DND-41 (cell line): ENCODE results near the gene RAVER2.

Experiments
- ATAC-seq: fragments of 200-7000 bp; cut with Tn5 transposase; 3 replicates; pipeline ENCODE4 v1.9.1; 2021; ENCODE audit warnings: low read depth; ENCODE audit not compliant: insufficient read depth
- DNase-seq: peaks from one replicate; pipeline ENCODE4 v3.0.0-alpha.2; 2020
- H2AFZ ChIP-seq: 2 replicates; pipeline ENCODE4 v1.6.0; 2012; ENCODE audit warnings: low read depth, low read length
- H3K27ac ChIP-seq: 2 replicates; pipeline ENCODE4 v1.5.1; 2012; ENCODE audit warnings: low read length, inconsistent platforms
- H3K27me3 ChIP-seq: fragments of 200-600 bp; sonication (generic); 2 replicates; pipeline ENCODE4 v1.6.0; 2012; ENCODE audit warnings: low read length, mild to moderate bottlenecking, inconsistent platforms; ENCODE audit not compliant: insufficient read depth, poor library complexity
- H3K36me3 ChIP-seq: 2 replicates; pipeline ENCODE4 v1.5.1; 2012; ENCODE audit warnings: low read length, inconsistent platforms; ENCODE audit not compliant: insufficient read depth
- H3K4me1 ChIP-seq: 2 replicates; pipeline ENCODE4 v1.5.1; 2012; ENCODE audit warnings: mild to moderate bottlenecking, low read length; ENCODE audit not compliant: insufficient read depth
- H3K4me2 ChIP-seq: 2 replicates; pipeline ENCODE4 v1.6.0; 2012; ENCODE audit warnings: mild to moderate bottlenecking, moderate library complexity, low read length, inconsistent platforms; ENCODE audit not compliant: insufficient read depth
- H3K4me3 ChIP-seq, 2 experiments: fragments of 200-600 bp in 1 of 2; shearing (Covaris generic) in 1 of 2; 2 replicates each; pipeline ENCODE4 v1.5.1; 2012 to 2016; ENCODE audit warnings: inconsistent platforms in 2 of 2, low read length in 2 of 2, mild to moderate bottlenecking in 2 of 2, low read depth in 1 of 2, moderate library complexity in 1 of 2
- H3K79me2 ChIP-seq: 2 replicates; pipeline ENCODE4 v1.6.0; 2012; ENCODE audit warnings: low read length, inconsistent platforms; ENCODE audit not compliant: insufficient read depth
- H3K9ac ChIP-seq: 2 replicates; pipeline ENCODE4 v1.6.0; 2012; ENCODE audit warnings: low read depth, mild to moderate bottlenecking, inconsistent platforms, low read length, moderate library complexity
- H3K9me3 ChIP-seq: 2 replicates; pipeline ENCODE4 v1.5.1; 2012; ENCODE audit warnings: low read length, moderate library complexity, mild to moderate bottlenecking, inconsistent platforms; ENCODE audit not compliant: insufficient read depth, severe bottlenecking
- H4K20me1 ChIP-seq: 2 replicates; pipeline ENCODE4 v1.6.0; 2012; ENCODE audit warnings: low read length; ENCODE audit not compliant: insufficient read depth
- CTCF ChIP-seq: IDR thresholded peaks from 2 replicates; pipeline ENCODE4 v1.5.1; 2012; ENCODE audit warnings: borderline replicate concordance, low read length, moderate library complexity, mild to moderate bottlenecking; ENCODE audit not compliant: poor library complexity, severe bottlenecking; ENCODE audit errors: extremely low read depth
- EZH2 ChIP-seq: IDR thresholded peaks from 3 replicates; pipeline ENCODE4 v1.6.1; 2012; ENCODE audit warnings: borderline replicate concordance, low read depth, mild to moderate bottlenecking, moderate library complexity, low read length, inconsistent platforms; ENCODE audit not compliant: severe bottlenecking

The RAVER2 gene

GRCh38 chr1:64798872-64799271 lies 54.0 kb downstream of the RAVER2 start:
- Histone ChIP-seq H3K4me3 (no peak overlapping the region), H3K9me3 (no peaks in the 10 kb centered on the region), H2AFZ (no peak overlapping the region), H3K27ac (no peak overlapping the region), H3K27me3 (no peaks in the 10 kb centered on the region), H4K20me1 (no peaks in the 10 kb centered on the region), H3K36me3 (no peaks in the 10 kb centered on the region), H3K4me1 (no peaks in the 10 kb centered on the region), H3K9ac (no peak overlapping the region), H3K4me2 (no peak overlapping the region), H3K79me2 (no peaks in the 10 kb centered on the region)
- no peak for DNase-seq
- ATAC-seq: no peak
- TF ChIP-seq EZH2 (no peak), CTCF (no peak)

- Histone ChIP-seq H3K27ac (no peak overlapping the region), H3K9ac (no peak overlapping the region), H2AFZ (no peak overlapping the region), H4K20me1 (no peaks in the 10 kb centered on the region), H3K79me2 (no peaks in the 10 kb centered on the region), H3K9me3 (no peaks in the 10 kb centered on the region), H3K27me3 (no peaks in the 10 kb centered on the region), H3K4me1 (no peaks in the 10 kb centered on the region), H3K4me2 (no peak overlapping the region), H3K4me3 (no peak overlapping the region), H3K36me3 (no peaks in the 10 kb centered on the region)
- TF ChIP-seq CTCF (no peak), EZH2 (no peak)
- ATAC-seq (no peak), DNase-seq (no peak)
These were observed 57.1 kb downstream of the RAVER2 start for GRCh38 chr1:64801851-64802523.

- no peaks in the 10 kb centered on the region for H3K27me3 ChIP-seq
- H2AFZ ChIP-seq: no peak overlapping the region
- no peaks in the 10 kb centered on the region for H3K9me3 ChIP-seq
- H3K79me2 ChIP-seq: no peaks in the 10 kb centered on the region
- H3K27ac ChIP-seq: no peak overlapping the region
- no peak for TF ChIP-seq CTCF
- TF ChIP-seq EZH2: no peak
- ATAC-seq: no peak
- no peaks in the 10 kb centered on the region for H3K4me1 ChIP-seq
- no peaks in the 10 kb centered on the region for H4K20me1 ChIP-seq
- no peaks in the 10 kb centered on the region for H3K36me3 ChIP-seq
- no peak for DNase-seq
- H3K9ac ChIP-seq: no peak overlapping the region
- H3K4me3 ChIP-seq: no peak overlapping the region
- H3K4me2 ChIP-seq: no peak overlapping the region
These were observed 64.4 kb downstream of the RAVER2 start for GRCh38 chr1:64809309-64809708.
